K562 (cell line): Measurements from ENCODE around the gene CD248. TPM values are rescaled to one million over a fixed set of nuclear protein-coding genes. Genes with fewer than 3 reads are reported as not detected.

Experiments used
- AFF1 ChIP-seq, 2 experiments: fragments of 450-650 bp; IDR thresholded peaks; 2 replicates each; pipeline ENCODE4 v1.6.1; 2018; ENCODE audit warnings: mild to moderate bottlenecking in 2 of 2, low read depth in 1 of 2; ENCODE audit not compliant: partially characterized antibody in 2 of 2
- BRF1 ChIP-seq: IDR thresholded peaks from 3 replicates; pipeline ENCODE4 v1.6.1; 2011; ENCODE audit warnings: borderline replicate concordance, mild to moderate bottlenecking; ENCODE audit not compliant: insufficient read length; ENCODE audit errors: extremely low read depth
- CREB1 ChIP-seq, 2 experiments: sonication (generic) in 1 of 2; formaldehyde crosslinking in 1 of 2; IDR thresholded peaks; 2 replicates each; pipeline versions ENCODE4 v1.6.1 to v1.8.0; 2012 to 2022; ENCODE audit warnings: inconsistent platforms in 1 of 2, mild to moderate bottlenecking in 1 of 2, missing genetic modification reagents in 1 of 2, moderate library complexity in 1 of 2
- FOXK1 ChIP-seq: sonication (generic); formaldehyde crosslinking; IDR thresholded peaks from 2 replicates; pipeline ENCODE4 v1.8.0; 2022; ENCODE audit warnings: missing genetic modification reagents, mild to moderate bottlenecking, borderline replicate concordance
- HOMEZ ChIP-seq: fragments of 250-450 bp; sonication (Bioruptor Pico); IDR thresholded peaks from 2 replicates; pipeline ENCODE4 v1.4.0; 2020; ENCODE audit warnings: mild to moderate bottlenecking, moderate library complexity
- KDM4B ChIP-seq, 2 experiments: fragments of 450-650 bp in 1 of 2; sonication (generic) in 1 of 2; IDR thresholded peaks; 2 replicates each; pipeline ENCODE4 v1.6.1; 2016 to 2017; ENCODE audit warnings: borderline replicate concordance in 2 of 2, antibody characterized with exemption in 1 of 2, low read depth in 1 of 2, mild to moderate bottlenecking in 1 of 2
- KLF1 ChIP-seq: fragments of 450-650 bp; IDR thresholded peaks from 2 replicates; pipeline ENCODE4 v1.6.1; 2016; ENCODE audit warnings: missing genetic modification characterization, missing compliant biosample characterization
- PHB ChIP-seq: fragments of 250-450 bp; sonication (Bioruptor Pico); IDR thresholded peaks from 2 replicates; pipeline ENCODE4 v1.5.0; 2021
- RB1 ChIP-seq: fragments of 450-650 bp; IDR thresholded peaks from 2 replicates; pipeline ENCODE4 v1.6.1; 2017; ENCODE audit warnings: low read depth, mild to moderate bottlenecking
- SMAD1 ChIP-seq: fragments of 150-350 bp; IDR thresholded peaks from 2 replicates; pipeline ENCODE4 v1.6.1; 2014; ENCODE audit warnings: low read length, low read depth; ENCODE audit not compliant: partially characterized antibody
- SMAD3 ChIP-seq: fragments of 450-650 bp; formaldehyde crosslinking; conservative IDR thresholded peaks from 2 replicates; pipeline ENCODE4 v1.4.0; 2020; ENCODE audit warnings: mild to moderate bottlenecking
- THRAP3 ChIP-seq: fragments of 450-650 bp; IDR thresholded peaks from 2 replicates; pipeline ENCODE4 v1.6.1; 2016; ENCODE audit warnings: mild to moderate bottlenecking, inconsistent platforms, borderline replicate concordance
- U2AF2 ChIP-seq: fragments of 200-400 bp; formaldehyde crosslinking; optimal IDR thresholded peaks from 2 replicates; pipeline ENCODE3; 2017; ENCODE audit warnings: low read depth, mild to moderate bottlenecking, low read length
- ZC3H4 ChIP-seq: sonication (generic); formaldehyde crosslinking; IDR thresholded peaks from 2 replicates; pipeline ENCODE4 v1.9.0; 2021; ENCODE audit warnings: missing genetic modification reagents, borderline replicate concordance
- ZNF217 ChIP-seq: sonication (generic); formaldehyde crosslinking; IDR thresholded peaks from 2 replicates; pipeline ENCODE4 v1.8.0; 2022; ENCODE audit warnings: mild to moderate bottlenecking, missing genetic modification reagents
- ZNF507 ChIP-seq: conservative IDR thresholded peaks from 2 replicates; pipeline ENCODE4 v1.6.1; 2017; ENCODE audit warnings: missing genetic modification characterization, missing compliant biosample characterization
- ZNF583 ChIP-seq: fragments of 250-450 bp; sonication (Bioruptor Pico); IDR thresholded peaks from 2 replicates; pipeline ENCODE4 v1.4.0; 2020
- polyA plus RNA-seq, 8 experiments: library from polyadenylated mRNA; depleted of rRNA in 4 of 8; stranded (reverse) in 5 of 8; unstranded in 3 of 8; fragments of >200 nt; fragmentation: Nextera tagmentation in 2 of 8; fragmentation: Illumina TruSeq in 1 of 8; extraction: Ambion mirVana in 2 of 8; extraction: Trizol in 1 of 8; gene quantifications; 2 replicates each; pipeline versions ENCODE4 v1.2.1 to v1.2.3, GENCODE V29; 2011 to 2014; ENCODE audit warnings: inconsistent platforms in 1 of 8, missing spikeins in 1 of 8
- total RNA-seq, 7 experiments: library from RNA; depleted of rRNA in 6 of 7; stranded (reverse); fragments of >200 nt in 6 of 7; fragmentation: Illumina TruSeq in 2 of 7; extraction: Trizol in 2 of 7; gene quantifications; 2 replicates each; pipeline versions ENCODE4 v1.2.1 to v1.2.3, GENCODE V29; 2011 to 2021; ENCODE audit warnings: low replicate concordance in 1 of 7
- TF ChIP-seq, protein P1 (sequence below): fragments of 250-450 bp; sonication (Bioruptor Pico); IDR thresholded peaks from 2 replicates; pipeline ENCODE4 v1.5.0; 2020; ENCODE audit warnings: mild to moderate bottlenecking, borderline replicate concordance

Gene CD248
- total and polyA plus RNA-seq, 9 of the 15 experiments (the other 6 are each of a cell fraction or from before 2014, with no cell fraction given): 0.09 TPM; not detected in 8

- TF ChIP-seq ZNF217 (CRISPR knock-in tag) (no peak), AFF1 (IDR thresholded peaks at IDR 0.05; ENCODE audit: low read depth in 1 of 2, partially characterized antibody in 2 of 2) (peak in 1 of 2 experiments; percentile 78), KDM4B (IDR thresholded peaks at IDR 0.05; ENCODE audit: borderline replicate concordance in 2 of 2, low read depth in 1 of 2) (no peak; a peak in 1 of 4 replicates), SMAD1 (no peak), RB1 (peak; percentile 80; the same call in 1 of the 2 replicates), BRF1 (peak; percentile 29), SMAD3 (CRISPR knock-in tag) (no peak), FOXK1 (no peak), THRAP3 (no peak), CREB1 (IDR thresholded peaks at IDR 0.05) (no peak), CREB1 (CRISPR knock-in tag; IDR thresholded peaks at IDR 0.05) (peak; percentile 81), KLF1 (tag) (peak; percentile 47; the same call in 1 of the 2 replicates), HOMEZ (CRISPR knock-in tag) (no peak), U2AF2 (no peak), ZNF507 (no peak), ZNF583 (no peak), ZC3H4 (CRISPR knock-in tag) (no peak), PHB (peak; percentile 31; the same call in 1 of the 2 replicates)
- TF ChIP-seq, protein P1, sequence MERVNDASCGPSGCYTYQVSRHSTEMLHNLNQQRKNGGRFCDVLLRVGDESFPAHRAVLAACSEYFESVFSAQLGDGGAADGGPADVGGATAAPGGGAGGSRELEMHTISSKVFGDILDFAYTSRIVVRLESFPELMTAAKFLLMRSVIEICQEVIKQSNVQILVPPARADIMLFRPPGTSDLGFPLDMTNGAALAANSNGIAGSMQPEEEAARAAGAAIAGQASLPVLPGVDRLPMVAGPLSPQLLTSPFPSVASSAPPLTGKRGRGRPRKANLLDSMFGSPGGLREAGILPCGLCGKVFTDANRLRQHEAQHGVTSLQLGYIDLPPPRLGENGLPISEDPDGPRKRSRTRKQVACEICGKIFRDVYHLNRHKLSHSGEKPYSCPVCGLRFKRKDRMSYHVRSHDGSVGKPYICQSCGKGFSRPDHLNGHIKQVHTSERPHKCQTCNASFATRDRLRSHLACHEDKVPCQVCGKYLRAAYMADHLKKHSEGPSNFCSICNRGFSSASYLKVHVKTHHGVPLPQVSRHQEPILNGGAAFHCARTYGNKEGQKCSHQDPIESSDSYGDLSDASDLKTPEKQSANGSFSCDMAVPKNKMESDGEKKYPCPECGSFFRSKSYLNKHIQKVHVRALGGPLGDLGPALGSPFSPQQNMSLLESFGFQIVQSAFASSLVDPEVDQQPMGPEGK (CRISPR knock-in tag): no peak
Measured at GRCh38 chr11:66347425-66348276, 30.8 kb upstream of the CD248 start, which contains the start of gene B4GAT1 (continued).
